HepG2 (cell line): ENCODE results near the gene MAP3K4. TPM values are rescaled to one million over a fixed set of nuclear protein-coding genes. Genes with fewer than 3 reads are reported as not detected.

Experiments
- NCOR1 ChIP-seq: fragments of 200-600 bp; sonication (generic); IDR thresholded peaks from 2 replicates; pipeline ENCODE4 v1.7.0; 2017; ENCODE audit warnings: antibody characterized with exemption, low read length, borderline replicate concordance
- NFYC ChIP-seq: IDR thresholded peaks from 2 replicates; pipeline ENCODE4 v1.6.1; 2016; ENCODE audit warnings: missing genetic modification reagents, missing compliant biosample characterization
- RBAK ChIP-seq: sonication (generic); formaldehyde crosslinking; IDR thresholded peaks from 2 replicates; pipeline ENCODE4 v1.5.1; 2020; ENCODE audit warnings: mild to moderate bottlenecking, missing genetic modification reagents
- RBM39 ChIP-seq: fragments of 200-400 bp; formaldehyde crosslinking; IDR thresholded peaks from one replicate; pipeline ENCODE4 v1.6.1; 2018; ENCODE audit warnings: antibody characterized with exemption, mild to moderate bottlenecking, low read depth, low read length; ENCODE audit not compliant: poor library complexity, severe bottlenecking
- SMAD9 ChIP-seq: sonication (generic); formaldehyde crosslinking; IDR thresholded peaks from 2 replicates; pipeline ENCODE4 v1.5.1; 2020; ENCODE audit warnings: mild to moderate bottlenecking, missing genetic modification reagents
- ZFYVE20 ChIP-seq: sonication (generic); formaldehyde crosslinking; IDR thresholded peaks from 2 replicates; pipeline ENCODE4 v1.8.0; 2023; ENCODE audit warnings: low read depth, mild to moderate bottlenecking, moderate library complexity, missing genetic modification reagents, borderline replicate concordance
- ZKSCAN1 ChIP-seq: fragments of 150-350 bp; IDR thresholded peaks from 2 replicates; pipeline ENCODE4 v1.6.1; 2014; ENCODE audit warnings: low read length
- ZNF468 ChIP-seq: sonication (generic); formaldehyde crosslinking; IDR thresholded peaks from 2 replicates; pipeline ENCODE4 v1.8.0; 2022; ENCODE audit warnings: mild to moderate bottlenecking, moderate library complexity, missing genetic modification reagents
- ZNF7 ChIP-seq: IDR thresholded peaks from 2 replicates; pipeline ENCODE4 v1.6.1; 2016; ENCODE audit warnings: missing biosample characterization, missing genetic modification reagents
- ZNF749 ChIP-seq: sonication (generic); formaldehyde crosslinking; IDR thresholded peaks from 2 replicates; pipeline ENCODE4 v1.8.0; 2022; ENCODE audit warnings: mild to moderate bottlenecking, missing genetic modification reagents, moderate library complexity, borderline replicate concordance
- polyA plus RNA-seq, 8 experiments: library from polyadenylated mRNA; depleted of rRNA in 3 of 8; stranded (reverse) in 7 of 8; unstranded in 1 of 8; fragments of >200 nt; fragmentation: Illumina TruSeq in 4 of 8; extraction: Trizol in 4 of 8; gene quantifications; 2 replicates each; pipeline versions ENCODE4 v1.2.1 to v1.2.3, GENCODE V29; 2011 to 2016; ENCODE audit warnings: low read depth in 4 of 8, missing spikeins in 1 of 8, mixed read lengths in 1 of 8; ENCODE audit not compliant: insufficient read depth in 1 of 8
- total RNA-seq, 5 experiments: library from RNA; depleted of rRNA; stranded (reverse); fragments of >200 nt; fragmentation: Illumina TruSeq; extraction: Trizol; gene quantifications; 2 replicates each; pipeline ENCODE4 v1.2.3, GENCODE V29; 2016; ENCODE audit warnings: low read depth in 1 of 5
- TF ChIP-seq, protein P1 (sequence below): sonication (generic); formaldehyde crosslinking; IDR thresholded peaks from 2 replicates; pipeline ENCODE4 v1.8.1; 2023; ENCODE audit warnings: missing genetic modification reagents, inconsistent platforms, borderline replicate concordance
- TF ChIP-seq, protein P2 (sequence below): IDR thresholded peaks from 2 replicates; pipeline ENCODE4 v1.6.1; 2016; ENCODE audit warnings: missing biosample characterization, missing genetic modification reagents, low read depth
- TF ChIP-seq, protein P3 (sequence below): sonication (generic); formaldehyde crosslinking; IDR thresholded peaks from 2 replicates; pipeline ENCODE4 v1.8.0; 2022; ENCODE audit warnings: mild to moderate bottlenecking, missing genetic modification reagents
- TF ChIP-seq, protein P4 (sequence below): sonication (generic); formaldehyde crosslinking; IDR thresholded peaks from 2 replicates; pipeline ENCODE4 v1.4.0; 2020; ENCODE audit warnings: missing genetic modification reagents
- TF ChIP-seq, protein P5 (sequence below): sonication (generic); formaldehyde crosslinking; IDR thresholded peaks from 2 replicates; pipeline ENCODE4 v1.8.0; 2022; ENCODE audit warnings: missing genetic modification reagents, mild to moderate bottlenecking, inconsistent platforms, borderline replicate concordance
- TF ChIP-seq, protein P6 (sequence below): sonication (generic); formaldehyde crosslinking; IDR thresholded peaks from 2 replicates; pipeline ENCODE4 v1.5.0; 2020; ENCODE audit warnings: mild to moderate bottlenecking, missing genetic modification reagents, moderate library complexity
- TF ChIP-seq, protein P7 (sequence below): sonication (generic); formaldehyde crosslinking; IDR thresholded peaks from 2 replicates; pipeline ENCODE4 v1.8.0; 2022; ENCODE audit warnings: mild to moderate bottlenecking, missing genetic modification reagents; ENCODE audit not compliant: insufficient replicate concordance

MAP3K4 gene
- total and polyA plus RNA-seq, 2 of the 13 experiments (the other 11 are each of a cell fraction or from before 2014, with no cell fraction given), result 12.9 to 33.6 TPM

DNA sequence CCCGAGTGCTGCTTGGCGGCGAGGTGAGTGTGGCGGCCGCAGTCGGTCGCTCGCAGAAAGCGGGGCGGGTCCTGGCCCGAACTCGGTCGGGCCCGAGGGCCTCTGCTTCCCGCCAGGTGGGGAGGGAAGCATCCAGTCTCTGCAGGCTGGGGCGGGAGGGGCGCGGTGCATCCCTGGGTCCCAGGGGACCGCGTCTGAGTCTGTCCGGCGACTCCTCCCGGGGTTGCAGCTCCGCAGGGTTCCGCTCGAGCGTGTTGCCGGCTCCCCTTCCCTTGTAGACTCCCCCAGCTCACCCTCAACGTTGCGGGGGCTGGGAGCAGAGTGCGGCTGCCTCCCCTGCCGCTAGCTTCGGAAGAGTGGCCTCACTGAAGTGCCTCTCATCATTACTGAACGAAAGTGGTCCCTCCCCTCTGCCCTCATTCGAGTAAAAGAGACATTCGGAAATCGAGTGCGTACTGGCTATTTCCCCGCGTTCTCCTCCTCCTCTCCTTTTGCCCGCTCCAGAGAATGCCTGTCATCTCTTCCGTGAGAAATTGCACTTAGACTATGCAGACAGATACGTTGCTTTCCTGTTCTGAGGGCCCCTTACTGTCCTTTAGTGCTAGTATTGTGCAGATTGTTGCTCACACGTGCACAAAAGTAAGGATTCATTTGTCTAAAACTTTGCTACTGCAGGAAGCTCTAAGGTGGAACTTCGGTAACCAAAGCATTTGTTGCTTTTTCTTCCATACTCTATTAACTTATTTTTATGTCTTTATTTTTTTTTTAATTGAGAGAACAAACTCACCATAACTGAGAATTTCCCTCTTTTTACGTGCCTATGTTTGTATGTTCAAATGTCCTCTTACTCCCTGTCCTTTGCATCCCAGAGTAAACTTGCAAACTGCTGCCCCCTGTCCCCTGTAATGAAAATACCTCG lies 751 bp downstream of the MAP3K4 start (continued):
- TF ChIP-seq, protein P1, sequence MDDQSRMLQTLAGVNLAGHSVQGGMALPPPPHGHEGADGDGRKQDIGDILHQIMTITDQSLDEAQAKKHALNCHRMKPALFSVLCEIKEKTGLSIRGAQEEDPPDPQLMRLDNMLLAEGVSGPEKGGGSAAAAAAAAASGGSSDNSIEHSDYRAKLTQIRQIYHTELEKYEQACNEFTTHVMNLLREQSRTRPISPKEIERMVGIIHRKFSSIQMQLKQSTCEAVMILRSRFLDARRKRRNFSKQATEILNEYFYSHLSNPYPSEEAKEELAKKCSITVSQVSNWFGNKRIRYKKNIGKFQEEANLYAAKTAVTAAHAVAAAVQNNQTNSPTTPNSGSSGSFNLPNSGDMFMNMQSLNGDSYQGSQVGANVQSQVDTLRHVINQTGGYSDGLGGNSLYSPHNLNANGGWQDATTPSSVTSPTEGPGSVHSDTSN (CRISPR knock-in tag), result no peak
- TF ChIP-seq, protein P2, sequence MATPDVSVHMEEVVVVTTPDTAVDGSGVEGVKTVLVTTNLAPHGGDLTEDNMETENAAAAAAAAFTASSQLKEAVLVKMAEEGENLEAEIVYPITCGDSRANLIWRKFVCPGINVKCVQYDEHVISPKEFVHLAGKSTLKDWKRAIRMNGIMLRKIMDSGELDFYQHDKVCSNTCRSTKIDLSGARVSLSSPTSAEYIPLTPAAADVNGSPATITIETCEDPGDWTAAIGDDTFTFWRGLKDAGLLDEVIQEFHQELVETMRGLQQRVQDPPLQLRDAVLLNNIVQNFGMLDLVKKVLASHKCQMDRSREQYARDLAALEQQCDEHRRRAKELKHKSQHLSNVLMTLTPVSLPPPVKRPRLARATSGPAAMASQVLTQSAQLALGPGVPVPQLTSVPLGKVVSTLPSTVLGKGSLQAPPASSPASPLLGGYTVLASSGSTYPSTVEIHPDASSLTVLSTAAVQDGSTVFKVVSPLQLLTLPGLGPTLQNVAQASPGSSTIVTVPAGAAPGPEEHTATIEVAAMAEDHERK (CRISPR knock-in tag), result no peak
- no peak for TF ChIP-seq NFYC (CRISPR knock-in tag)
- TF ChIP-seq ZFYVE20 (CRISPR knock-in tag), result no peak
- TF ChIP-seq ZNF468 (CRISPR knock-in tag), result no peak
- no peak for TF ChIP-seq RBAK (CRISPR knock-in tag)
- TF ChIP-seq, protein P3, sequence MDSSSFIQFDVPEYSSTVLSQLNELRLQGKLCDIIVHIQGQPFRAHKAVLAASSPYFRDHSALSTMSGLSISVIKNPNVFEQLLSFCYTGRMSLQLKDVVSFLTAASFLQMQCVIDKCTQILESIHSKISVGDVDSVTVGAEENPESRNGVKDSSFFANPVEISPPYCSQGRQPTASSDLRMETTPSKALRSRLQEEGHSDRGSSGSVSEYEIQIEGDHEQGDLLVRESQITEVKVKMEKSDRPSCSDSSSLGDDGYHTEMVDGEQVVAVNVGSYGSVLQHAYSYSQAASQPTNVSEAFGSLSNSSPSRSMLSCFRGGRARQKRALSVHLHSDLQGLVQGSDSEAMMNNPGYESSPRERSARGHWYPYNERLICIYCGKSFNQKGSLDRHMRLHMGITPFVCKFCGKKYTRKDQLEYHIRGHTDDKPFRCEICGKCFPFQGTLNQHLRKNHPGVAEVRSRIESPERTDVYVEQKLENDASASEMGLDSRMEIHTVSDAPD (CRISPR knock-in tag), result 0 out of 2 replicates have a peak, but pooled peaks have one; percentile 31
- TF ChIP-seq, protein P4, sequence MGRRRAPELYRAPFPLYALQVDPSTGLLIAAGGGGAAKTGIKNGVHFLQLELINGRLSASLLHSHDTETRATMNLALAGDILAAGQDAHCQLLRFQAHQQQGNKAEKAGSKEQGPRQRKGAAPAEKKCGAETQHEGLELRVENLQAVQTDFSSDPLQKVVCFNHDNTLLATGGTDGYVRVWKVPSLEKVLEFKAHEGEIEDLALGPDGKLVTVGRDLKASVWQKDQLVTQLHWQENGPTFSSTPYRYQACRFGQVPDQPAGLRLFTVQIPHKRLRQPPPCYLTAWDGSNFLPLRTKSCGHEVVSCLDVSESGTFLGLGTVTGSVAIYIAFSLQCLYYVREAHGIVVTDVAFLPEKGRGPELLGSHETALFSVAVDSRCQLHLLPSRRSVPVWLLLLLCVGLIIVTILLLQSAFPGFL, result 0 out of 2 replicates have a peak, but pooled peaks have one; percentile 11
- no peak for TF ChIP-seq ZNF7
- no peak for TF ChIP-seq SMAD9 (CRISPR knock-in tag)
- TF ChIP-seq, protein P5, sequence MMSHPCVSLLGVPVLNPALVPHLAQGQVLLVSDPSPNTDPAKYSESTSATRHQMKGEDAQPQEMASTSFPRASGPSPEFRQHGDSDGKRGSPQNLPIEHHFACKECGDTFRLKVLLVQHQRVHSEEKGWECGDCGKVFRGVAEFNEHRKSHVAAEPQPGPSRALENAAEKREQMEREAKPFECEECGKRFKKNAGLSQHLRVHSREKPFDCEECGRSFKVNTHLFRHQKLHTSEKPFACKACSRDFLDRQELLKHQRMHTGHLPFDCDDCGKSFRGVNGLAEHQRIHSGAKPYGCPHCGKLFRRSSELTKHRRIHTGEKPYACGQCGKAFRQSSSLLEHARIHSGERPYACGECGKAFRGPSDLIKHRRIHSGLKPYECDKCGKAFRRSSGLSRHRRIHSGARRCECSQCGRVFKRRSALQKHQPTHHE, result no peak
- TF ChIP-seq, protein P6, sequence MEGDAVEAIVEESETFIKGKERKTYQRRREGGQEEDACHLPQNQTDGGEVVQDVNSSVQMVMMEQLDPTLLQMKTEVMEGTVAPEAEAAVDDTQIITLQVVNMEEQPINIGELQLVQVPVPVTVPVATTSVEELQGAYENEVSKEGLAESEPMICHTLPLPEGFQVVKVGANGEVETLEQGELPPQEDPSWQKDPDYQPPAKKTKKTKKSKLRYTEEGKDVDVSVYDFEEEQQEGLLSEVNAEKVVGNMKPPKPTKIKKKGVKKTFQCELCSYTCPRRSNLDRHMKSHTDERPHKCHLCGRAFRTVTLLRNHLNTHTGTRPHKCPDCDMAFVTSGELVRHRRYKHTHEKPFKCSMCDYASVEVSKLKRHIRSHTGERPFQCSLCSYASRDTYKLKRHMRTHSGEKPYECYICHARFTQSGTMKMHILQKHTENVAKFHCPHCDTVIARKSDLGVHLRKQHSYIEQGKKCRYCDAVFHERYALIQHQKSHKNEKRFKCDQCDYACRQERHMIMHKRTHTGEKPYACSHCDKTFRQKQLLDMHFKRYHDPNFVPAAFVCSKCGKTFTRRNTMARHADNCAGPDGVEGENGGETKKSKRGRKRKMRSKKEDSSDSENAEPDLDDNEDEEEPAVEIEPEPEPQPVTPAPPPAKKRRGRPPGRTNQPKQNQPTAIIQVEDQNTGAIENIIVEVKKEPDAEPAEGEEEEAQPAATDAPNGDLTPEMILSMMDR (CRISPR knock-in tag), result peak; percentile 82
- TF ChIP-seq ZNF749 (CRISPR knock-in tag), result no peak
- TF ChIP-seq NCOR1, result no peak
- TF ChIP-seq, protein P7, sequence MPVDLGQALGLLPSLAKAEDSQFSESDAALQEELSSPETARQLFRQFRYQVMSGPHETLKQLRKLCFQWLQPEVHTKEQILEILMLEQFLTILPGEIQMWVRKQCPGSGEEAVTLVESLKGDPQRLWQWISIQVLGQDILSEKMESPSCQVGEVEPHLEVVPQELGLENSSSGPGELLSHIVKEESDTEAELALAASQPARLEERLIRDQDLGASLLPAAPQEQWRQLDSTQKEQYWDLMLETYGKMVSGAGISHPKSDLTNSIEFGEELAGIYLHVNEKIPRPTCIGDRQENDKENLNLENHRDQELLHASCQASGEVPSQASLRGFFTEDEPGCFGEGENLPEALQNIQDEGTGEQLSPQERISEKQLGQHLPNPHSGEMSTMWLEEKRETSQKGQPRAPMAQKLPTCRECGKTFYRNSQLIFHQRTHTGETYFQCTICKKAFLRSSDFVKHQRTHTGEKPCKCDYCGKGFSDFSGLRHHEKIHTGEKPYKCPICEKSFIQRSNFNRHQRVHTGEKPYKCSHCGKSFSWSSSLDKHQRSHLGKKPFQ (CRISPR knock-in tag), result no peak
- no peak for TF ChIP-seq ZKSCAN1
- no peak for TF ChIP-seq RBM39
